Upper lobe of left lung (tissue), 4 donors: ENCODE measurements around the gene CYP46A1.

ENCODE experiments used
- POLR2A ChIP-seq, 4 donors: fragments of 450-650 bp; IDR thresholded peaks; one replicate each; pipeline ENCODE4 v1.5.1; 2016 to 2017; ENCODE audit warnings: antibody characterized with exemption in 4 of 4, mild to moderate bottlenecking in 2 of 4
- POLR2AphosphoS5 ChIP-seq, 2 donors: sonication (generic); formaldehyde crosslinking; IDR thresholded peaks; one replicate each; pipeline ENCODE4 v1.5.1; 2017; ENCODE audit warnings: antibody characterized with exemption in 2 of 2
- TF ChIP-seq, protein P1 (sequence below), 6 experiments: fragments of 450-650 bp in 4 of 6; fragments of 200-600 bp in 2 of 6; sonication (generic) in 2 of 6; IDR thresholded peaks; one replicate each; pipeline ENCODE4 v1.5.1; 2016 to 2019; ENCODE audit warnings: antibody characterized with exemption in 6 of 6

DNA sequence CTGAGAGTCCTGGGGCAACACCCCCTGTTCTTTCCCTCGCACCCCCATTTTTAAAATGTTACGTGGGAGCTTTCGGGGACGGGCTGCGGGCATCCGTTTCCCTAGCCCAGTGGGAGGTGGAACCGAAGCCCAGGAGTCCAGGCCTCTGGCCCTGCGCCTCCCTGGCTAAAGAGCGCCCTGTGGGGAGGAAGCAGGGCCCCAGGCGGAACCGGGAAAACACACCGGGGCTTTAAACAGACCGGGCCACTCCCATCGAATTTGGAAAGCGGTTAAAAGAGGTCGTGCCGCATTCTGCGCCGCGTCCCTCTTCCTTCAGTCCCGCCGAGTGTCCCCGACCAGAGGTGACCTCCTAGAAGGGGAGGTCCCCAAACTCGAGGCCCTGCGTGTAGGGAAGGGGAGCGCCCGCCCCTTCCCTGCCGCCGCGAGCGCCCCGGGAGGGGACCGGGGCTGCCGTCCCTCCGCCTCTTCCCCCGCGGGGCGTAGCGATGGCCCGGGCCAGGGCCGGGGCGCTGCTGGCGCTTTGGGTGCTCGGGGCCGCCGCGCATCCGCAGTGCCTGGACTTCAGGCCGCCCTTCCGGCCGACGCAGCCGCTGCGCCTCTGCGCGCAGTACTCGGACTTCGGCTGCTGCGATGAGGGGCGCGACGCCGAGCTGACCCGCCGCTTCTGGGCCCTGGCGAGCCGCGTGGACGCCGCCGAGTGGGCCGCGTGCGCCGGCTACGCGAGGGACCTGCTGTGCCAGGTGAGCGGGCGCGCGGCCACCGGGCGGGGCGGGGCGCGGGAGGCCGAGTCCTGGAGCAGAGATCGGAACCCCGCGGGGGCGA, 39.2 kb upstream of the CYP46A1 start, which contains the start of gene HHIPL1:
- TF ChIP-seq, protein P1, sequence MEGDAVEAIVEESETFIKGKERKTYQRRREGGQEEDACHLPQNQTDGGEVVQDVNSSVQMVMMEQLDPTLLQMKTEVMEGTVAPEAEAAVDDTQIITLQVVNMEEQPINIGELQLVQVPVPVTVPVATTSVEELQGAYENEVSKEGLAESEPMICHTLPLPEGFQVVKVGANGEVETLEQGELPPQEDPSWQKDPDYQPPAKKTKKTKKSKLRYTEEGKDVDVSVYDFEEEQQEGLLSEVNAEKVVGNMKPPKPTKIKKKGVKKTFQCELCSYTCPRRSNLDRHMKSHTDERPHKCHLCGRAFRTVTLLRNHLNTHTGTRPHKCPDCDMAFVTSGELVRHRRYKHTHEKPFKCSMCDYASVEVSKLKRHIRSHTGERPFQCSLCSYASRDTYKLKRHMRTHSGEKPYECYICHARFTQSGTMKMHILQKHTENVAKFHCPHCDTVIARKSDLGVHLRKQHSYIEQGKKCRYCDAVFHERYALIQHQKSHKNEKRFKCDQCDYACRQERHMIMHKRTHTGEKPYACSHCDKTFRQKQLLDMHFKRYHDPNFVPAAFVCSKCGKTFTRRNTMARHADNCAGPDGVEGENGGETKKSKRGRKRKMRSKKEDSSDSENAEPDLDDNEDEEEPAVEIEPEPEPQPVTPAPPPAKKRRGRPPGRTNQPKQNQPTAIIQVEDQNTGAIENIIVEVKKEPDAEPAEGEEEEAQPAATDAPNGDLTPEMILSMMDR (IDR thresholded peaks at IDR 0.05), result peak in 2 of 6 experiments; percentile 22 to 34
- TF ChIP-seq POLR2A (IDR thresholded peaks at IDR 0.05), result no peak
- no peak for TF ChIP-seq POLR2AphosphoS5 (IDR thresholded peaks at IDR 0.05)
